Thyroid gland (tissue), 4 donors: ENCODE measurements around the gene TMEM132D. TPM values are rescaled to one million over a fixed set of nuclear protein-coding genes. Genes with fewer than 3 reads are reported as not detected.

Experiments
- DNase-seq, 2 donors: peaks; one replicate each; pipeline ENCODE4 v3.0.0-alpha.2; 2019
- H3K27ac ChIP-seq, 3 donors: fragments of 200-600 bp; sonication (generic); 1 replicate in 2 of 3; 2 replicates in 1 of 3; pipeline ENCODE4 v1.5.1; 2016 to 2019; ENCODE audit warnings: mild to moderate bottlenecking in 1 of 3, moderate library complexity in 1 of 3
- H3K27me3 ChIP-seq: fragments of 200-600 bp; sonication (generic); one replicate; pipeline ENCODE4 v1.5.1; 2019
- H3K36me3 ChIP-seq, 2 donors: fragments of 200-600 bp; sonication (generic); one replicate each; pipeline ENCODE4 v1.5.1; 2016 to 2019
- H3K4me1 ChIP-seq, 2 donors: fragments of 200-600 bp; sonication (generic); one replicate each; pipeline ENCODE4 v1.5.1; 2017 to 2019
- H3K4me3 ChIP-seq, 3 donors: fragments of 200-600 bp; sonication (generic); replicated peaks in 1 of 3; 1 replicate in 2 of 3; 2 replicates in 1 of 3; pipeline ENCODE4 v1.5.1; 2016; ENCODE audit warnings: mild to moderate bottlenecking in 1 of 3
- H3K9me3 ChIP-seq: fragments of 200-600 bp; sonication (generic); one replicate; pipeline ENCODE4 v1.5.1; 2017
- POLR2A ChIP-seq, 2 donors: fragments of 450-650 bp; IDR thresholded peaks; one replicate each; pipeline ENCODE4 v1.6.1; 2017; ENCODE audit warnings: antibody characterized with exemption in 2 of 2, mild to moderate bottlenecking in 2 of 2, moderate library complexity in 1 of 2
- WGBS, 2 donors: methylation state at CpG; one replicate each; pipeline ENCODE4 v1.1.5; 2017; 5-methylcytosine and 5-hydroxymethylcytosine counted together
- intact Hi-C: fragments of 100-400 bp; cut with DNase I; formaldehyde crosslinking; loops from one replicate; pipeline ENCODE4 v1.15.1; 2023
- total RNA-seq, 4 donors: library from RNA; depleted of rRNA; stranded (reverse); fragments of >200 nt; gene quantifications; one replicate each; pipeline ENCODE4 v1.2.3, GENCODE V29; 2016
- TF ChIP-seq, protein P1 (sequence below), 6 experiments: fragments of 200-600 bp in 3 of 6; fragments of 450-650 bp in 3 of 6; sonication (generic) in 3 of 6; IDR thresholded peaks; one replicate each; pipeline ENCODE4 v1.5.1; 2016 to 2019; ENCODE audit warnings: antibody characterized with exemption in 6 of 6, mild to moderate bottlenecking in 2 of 6, inconsistent platforms in 1 of 6, moderate library complexity in 1 of 6

TMEM132D gene
- total RNA-seq, 4 donors from 2014 or later: not detected

DNA sequence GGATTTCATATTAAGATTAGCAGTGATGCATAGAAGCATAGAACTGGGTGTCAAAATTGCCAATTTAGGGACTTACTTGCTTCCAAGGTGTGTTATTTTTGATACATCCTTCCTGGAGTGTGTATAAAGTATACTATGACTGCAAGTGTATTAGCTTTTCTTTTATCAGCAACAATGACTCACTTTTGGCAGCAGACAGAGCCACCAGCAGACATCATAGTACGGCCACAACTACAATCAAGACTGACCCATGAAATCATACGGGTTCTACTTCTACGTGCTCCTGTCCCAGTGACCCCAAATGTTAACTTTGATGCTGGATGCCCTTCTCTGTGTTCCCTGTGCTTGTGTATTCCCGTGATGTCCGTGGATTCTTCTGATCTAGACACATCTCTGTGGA is 443.9 kb downstream of the TMEM132D start:
- Histone ChIP-seq H3K4me3 (no peak overlapping the region), H3K27ac (no peak overlapping the region), H3K9me3 (no peaks in the 10 kb centered on the region), H3K36me3 (no peaks in the 10 kb centered on the region), H3K4me1 (no peaks in the 10 kb centered on the region), H3K27me3 (no peaks in the 10 kb centered on the region)
- DNase-seq: no peak
- 75 to 79% methylated on average over 5 of the region's 5 CpGs for WGBS, 2 donors
- intact Hi-C loops: no loop called here
- TF ChIP-seq, protein P1, sequence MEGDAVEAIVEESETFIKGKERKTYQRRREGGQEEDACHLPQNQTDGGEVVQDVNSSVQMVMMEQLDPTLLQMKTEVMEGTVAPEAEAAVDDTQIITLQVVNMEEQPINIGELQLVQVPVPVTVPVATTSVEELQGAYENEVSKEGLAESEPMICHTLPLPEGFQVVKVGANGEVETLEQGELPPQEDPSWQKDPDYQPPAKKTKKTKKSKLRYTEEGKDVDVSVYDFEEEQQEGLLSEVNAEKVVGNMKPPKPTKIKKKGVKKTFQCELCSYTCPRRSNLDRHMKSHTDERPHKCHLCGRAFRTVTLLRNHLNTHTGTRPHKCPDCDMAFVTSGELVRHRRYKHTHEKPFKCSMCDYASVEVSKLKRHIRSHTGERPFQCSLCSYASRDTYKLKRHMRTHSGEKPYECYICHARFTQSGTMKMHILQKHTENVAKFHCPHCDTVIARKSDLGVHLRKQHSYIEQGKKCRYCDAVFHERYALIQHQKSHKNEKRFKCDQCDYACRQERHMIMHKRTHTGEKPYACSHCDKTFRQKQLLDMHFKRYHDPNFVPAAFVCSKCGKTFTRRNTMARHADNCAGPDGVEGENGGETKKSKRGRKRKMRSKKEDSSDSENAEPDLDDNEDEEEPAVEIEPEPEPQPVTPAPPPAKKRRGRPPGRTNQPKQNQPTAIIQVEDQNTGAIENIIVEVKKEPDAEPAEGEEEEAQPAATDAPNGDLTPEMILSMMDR (IDR thresholded peaks at IDR 0.05): no peak
- TF ChIP-seq POLR2A (IDR thresholded peaks at IDR 0.05): no peak

GRCh38 chr12:129446696-129447095 is 457.1 kb downstream of the TMEM132D start:
- no peak overlapping the region for H3K4me3 ChIP-seq
- no peaks in the 10 kb centered on the region for H3K36me3 ChIP-seq
- no peaks in the 10 kb centered on the region for H3K27me3 ChIP-seq
- H3K27ac ChIP-seq: no peak overlapping the region
- intact Hi-C loops: no loop called here
- no peak for DNase-seq
- TF ChIP-seq, protein P1 (IDR thresholded peaks at IDR 0.05): no peak
- TF ChIP-seq POLR2A (IDR thresholded peaks at IDR 0.05): no peak
- H3K9me3 ChIP-seq: no peaks in the 10 kb centered on the region
- WGBS, 2 donors: 84% methylated on average over 6 of the region's 6 CpGs
- H3K4me1 ChIP-seq: no peaks in the 10 kb centered on the region

- Histone ChIP-seq H3K4me3 (no peak overlapping the region), H3K27ac (no peak overlapping the region), H3K27me3 (no peaks in the 10 kb centered on the region), H3K9me3 (no peaks in the 10 kb centered on the region), H3K4me1 (no peaks in the 10 kb centered on the region), H3K36me3 (no peaks in the 10 kb centered on the region)
- TF ChIP-seq POLR2A (IDR thresholded peaks at IDR 0.05): no peak
- TF ChIP-seq, protein P1 (IDR thresholded peaks at IDR 0.05): no peak
- 79 to 83% methylated on average over 4 of the region's 4 CpGs for WGBS, 2 donors
- no peak for DNase-seq
- intact Hi-C loops: no loop called here
These were observed 463.5 kb downstream of the TMEM132D start for GRCh38 chr12:129440278-129440677.

GRCh38 chr12:129434790-129435189 is 469.0 kb downstream of the TMEM132D start:
- no peak for DNase-seq
- no peak for TF ChIP-seq POLR2A (IDR thresholded peaks at IDR 0.05)
- TF ChIP-seq, protein P1 (IDR thresholded peaks at IDR 0.05): no peak
- no peaks in the 10 kb centered on the region for H3K27me3 ChIP-seq
- 94 to 99% methylated on average over 3 of the region's 3 CpGs for WGBS, 2 donors
- H3K4me1 ChIP-seq: no peaks in the 10 kb centered on the region
- H3K9me3 ChIP-seq: no peaks in the 10 kb centered on the region
- H3K36me3 ChIP-seq: no peaks in the 10 kb centered on the region
- no peak overlapping the region for H3K27ac ChIP-seq
- H3K4me3 ChIP-seq: no peak overlapping the region
- intact Hi-C loops: no loop called here

DNA sequence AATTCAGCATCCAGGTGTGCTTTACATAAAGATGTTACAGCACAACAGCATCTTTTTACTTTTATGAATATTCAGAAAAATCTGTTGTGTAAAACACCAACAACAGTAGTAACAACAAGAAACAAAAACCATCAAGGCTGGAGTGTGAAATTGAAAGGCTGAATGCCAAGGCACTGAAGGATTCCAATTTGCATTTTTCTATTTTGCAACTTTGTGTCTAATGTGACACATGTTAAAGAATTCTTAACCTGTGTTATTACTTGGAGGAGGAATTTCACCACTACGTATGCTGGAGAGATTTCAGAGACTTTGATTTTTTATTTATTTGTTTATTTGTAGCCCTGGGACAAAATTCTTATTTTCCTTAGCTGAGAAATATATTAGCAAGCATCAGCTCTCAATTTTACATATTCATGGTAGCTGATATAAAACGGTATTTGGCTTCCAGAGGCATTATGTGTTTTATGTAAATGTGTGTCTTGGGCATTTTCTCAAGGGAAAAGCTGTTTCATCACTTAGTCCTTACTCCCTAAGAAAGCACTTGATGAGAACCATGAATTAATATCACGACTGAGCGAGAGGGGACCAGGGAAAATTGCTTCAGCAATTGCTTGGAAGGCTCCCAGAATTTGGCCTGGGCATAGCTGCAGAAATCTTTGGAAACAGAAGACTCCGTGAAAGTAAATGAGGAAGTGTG is 475.4 kb downstream of the TMEM132D start:
- 59 to 63% methylated on average over 5 of the region's 5 CpGs for WGBS, 2 donors
- H3K4me1 ChIP-seq: no peaks in the 10 kb centered on the region
- DNase-seq: no peak
- no peaks in the 10 kb centered on the region for H3K9me3 ChIP-seq
- H3K27me3 ChIP-seq: no peaks in the 10 kb centered on the region
- no peak overlapping the region for H3K4me3 ChIP-seq
- intact Hi-C loops: no loop called here
- no peak overlapping the region for H3K27ac ChIP-seq
- TF ChIP-seq POLR2A (IDR thresholded peaks at IDR 0.05): no peak
- TF ChIP-seq, protein P1 (IDR thresholded peaks at IDR 0.05): no peak
- H3K36me3 ChIP-seq: no peaks in the 10 kb centered on the region
